Measurements from ENCODE around the gene WDCP. TPM values are rescaled to one million over a fixed set of nuclear protein-coding genes. Genes with fewer than 3 reads are reported as not detected.

WDCP gene, protein sequence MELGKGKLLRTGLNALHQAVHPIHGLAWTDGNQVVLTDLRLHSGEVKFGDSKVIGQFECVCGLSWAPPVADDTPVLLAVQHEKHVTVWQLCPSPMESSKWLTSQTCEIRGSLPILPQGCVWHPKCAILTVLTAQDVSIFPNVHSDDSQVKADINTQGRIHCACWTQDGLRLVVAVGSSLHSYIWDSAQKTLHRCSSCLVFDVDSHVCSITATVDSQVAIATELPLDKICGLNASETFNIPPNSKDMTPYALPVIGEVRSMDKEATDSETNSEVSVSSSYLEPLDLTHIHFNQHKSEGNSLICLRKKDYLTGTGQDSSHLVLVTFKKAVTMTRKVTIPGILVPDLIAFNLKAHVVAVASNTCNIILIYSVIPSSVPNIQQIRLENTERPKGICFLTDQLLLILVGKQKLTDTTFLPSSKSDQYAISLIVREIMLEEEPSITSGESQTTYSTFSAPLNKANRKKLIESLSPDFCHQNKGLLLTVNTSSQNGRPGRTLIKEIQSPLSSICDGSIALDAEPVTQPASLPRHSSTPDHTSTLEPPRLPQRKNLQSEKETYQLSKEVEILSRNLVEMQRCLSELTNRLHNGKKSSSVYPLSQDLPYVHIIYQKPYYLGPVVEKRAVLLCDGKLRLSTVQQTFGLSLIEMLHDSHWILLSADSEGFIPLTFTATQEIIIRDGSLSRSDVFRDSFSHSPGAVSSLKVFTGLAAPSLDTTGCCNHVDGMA
- total RNA-seq, result 10 to 100 TPM; 16.3 to 17.6 TPM

DNA sequence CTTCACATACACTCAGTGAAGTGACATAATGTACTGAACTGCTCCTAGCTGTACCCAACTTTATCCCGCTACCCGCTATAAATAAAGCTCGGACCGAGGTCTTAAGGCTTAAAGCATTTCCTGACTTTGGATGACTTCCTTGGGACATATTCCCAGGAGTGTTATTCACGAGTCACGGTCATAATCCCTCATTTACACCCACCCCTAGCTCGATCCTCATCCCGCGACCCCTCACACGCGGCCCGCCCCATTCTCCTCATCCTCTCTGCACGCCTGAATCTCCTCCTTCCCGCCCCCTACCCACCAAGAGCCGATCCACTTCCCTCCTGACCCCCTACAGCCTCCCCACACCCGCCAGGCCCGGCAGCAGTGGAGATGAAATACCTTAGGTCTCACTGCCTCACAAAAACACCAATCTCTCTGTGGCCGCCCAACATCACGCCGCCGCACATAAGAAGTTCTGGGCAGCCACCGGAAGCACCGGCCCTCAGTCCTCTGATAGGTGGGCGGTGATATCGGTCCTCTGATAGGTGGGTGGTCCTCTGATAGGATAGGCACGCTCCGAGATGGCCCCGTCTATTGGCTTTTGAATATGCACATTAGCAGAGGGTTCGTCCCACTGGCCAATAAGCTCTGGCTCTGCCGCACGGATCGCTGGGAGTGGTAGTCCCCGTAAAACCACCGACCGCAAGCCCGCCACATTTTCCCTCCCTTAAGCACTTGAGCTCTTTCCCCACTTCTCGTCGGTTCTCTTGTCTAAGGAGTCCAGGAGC, at the start of gene WDCP:
Gene WDCP (minus strand): TSS at position 462 of the 773 bp plus-strand sequence. CDS start 7,897 bp downstream, outside the sequence.

DNA sequence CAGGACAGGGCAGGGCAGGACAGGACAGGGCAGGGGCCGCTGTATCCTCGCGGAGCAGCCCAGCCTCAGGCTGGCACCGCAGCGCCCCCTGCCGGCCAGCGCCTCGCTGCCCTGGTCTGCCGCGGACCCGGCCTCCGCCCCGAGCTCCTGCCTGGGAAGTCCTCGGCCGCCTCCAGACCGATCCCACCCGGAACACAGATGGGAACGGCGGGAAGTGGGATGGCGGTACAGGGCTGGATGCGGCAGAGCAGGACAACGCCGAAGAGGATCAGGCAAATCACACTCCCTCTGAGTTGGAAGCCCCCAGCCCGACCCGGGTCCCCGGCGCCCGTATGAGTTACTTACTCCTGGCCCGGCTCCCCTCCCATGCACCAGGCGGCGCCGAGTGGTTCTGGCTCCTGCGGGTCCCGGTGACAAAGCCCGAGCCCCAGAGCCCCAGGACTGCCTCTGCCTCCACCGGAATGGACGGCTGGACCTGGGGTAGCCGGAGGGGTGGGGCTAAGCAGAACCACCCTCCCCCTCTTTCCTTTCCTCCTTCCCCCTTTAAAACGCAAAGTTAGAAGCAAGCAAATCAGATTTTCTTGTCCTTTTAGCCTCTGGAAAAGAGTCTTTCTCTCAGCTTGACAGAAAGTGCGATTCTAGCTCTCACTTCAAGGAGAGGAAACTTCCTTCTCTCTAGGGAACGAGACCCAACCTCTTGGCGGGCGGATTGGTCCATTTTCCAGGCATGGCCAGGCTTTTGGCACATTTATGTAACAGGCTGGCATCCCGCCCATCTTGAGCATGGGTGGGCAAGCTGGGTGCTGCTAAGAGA, 37.4 kb upstream of the WDCP start, which contains the start of gene TP53I3:
Gene TP53I3 (minus strand): TSS at position 449 of the 814 bp plus-strand sequence. CDS start 508 bp downstream, outside the sequence.

DNA sequence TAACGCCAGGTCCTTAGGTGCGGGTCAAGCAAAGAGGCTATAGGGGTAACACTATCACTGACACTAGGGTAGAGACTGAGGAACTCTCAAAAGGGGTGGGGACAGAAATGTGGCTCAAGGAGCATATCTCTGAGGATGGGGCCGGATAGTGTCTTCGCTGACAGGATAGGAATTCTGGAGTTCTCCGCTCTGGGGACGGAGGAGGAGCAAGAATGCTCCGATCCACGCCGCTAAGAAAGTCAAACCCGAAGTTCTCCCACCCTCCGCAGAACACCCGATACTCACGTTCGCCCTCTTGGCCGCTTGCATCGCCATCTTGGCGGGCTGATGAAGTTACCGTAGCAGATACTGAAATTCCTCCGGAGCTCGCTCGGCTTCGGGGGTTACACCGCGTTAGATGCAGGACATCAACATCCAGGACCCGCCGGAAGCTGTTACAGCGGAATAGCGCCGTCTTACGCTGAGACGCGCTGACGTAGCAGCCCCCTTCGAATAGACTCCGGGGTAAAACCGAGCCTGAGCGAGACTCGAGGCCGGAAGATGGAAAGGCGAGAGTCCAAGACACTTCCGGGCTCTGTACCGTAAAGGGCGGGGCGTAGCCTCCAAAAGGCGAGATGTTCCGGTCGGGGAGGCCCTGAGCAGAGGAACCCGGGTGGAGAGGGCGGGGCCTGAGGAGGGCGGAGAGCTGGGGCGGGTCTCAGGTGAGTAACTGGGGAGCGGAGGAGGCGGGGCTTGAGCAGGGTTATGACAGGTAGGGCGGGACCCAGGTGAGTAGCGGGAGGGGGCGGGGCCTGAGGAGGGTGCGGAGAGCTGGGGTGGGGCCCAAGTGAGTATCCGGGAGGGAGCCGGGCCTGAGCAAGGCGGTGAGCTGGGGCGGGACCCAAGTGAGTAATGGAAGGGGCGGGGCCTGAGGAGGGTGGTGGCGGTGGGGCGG, 29.0 kb upstream of the WDCP start, which contains the start of gene SF3B6:
Gene SF3B6 (minus strand): TSS at position 412 of the 934 bp plus-strand sequence. CDS start 97 bp downstream, at position 315.

DNA sequence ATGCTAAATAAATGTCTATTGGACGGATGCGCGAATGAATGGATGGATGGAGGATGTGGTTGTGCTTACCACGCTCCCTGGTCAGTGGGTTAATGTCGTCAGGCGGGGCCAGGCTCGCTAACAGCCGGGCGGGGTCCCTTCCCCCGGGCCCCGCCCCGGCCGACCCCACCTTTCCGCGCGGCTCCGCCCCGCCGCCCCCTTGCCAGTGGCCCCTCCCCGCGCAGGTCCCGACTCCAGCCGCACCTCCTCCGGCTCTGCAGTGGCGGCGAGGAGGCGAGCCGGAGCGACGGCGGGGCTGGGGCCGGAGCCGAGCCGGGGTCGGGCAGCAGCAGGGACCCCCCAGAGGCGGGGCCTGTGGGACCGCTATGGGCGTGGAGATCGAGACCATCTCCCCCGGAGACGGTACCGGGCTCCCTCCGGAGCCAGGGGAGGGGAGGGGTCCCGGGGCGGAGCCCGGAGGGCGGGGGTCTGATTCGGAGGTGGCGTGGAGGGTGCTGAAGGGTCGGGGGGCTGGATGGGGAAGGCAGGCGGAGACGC, 2.4 kb upstream of the WDCP start, which contains the start of gene FKBP1B:
Gene FKBP1B (plus strand): TSS at position 257 of the 537 bp plus-strand sequence. CDS start 109 bp downstream, at position 366.

DNA sequence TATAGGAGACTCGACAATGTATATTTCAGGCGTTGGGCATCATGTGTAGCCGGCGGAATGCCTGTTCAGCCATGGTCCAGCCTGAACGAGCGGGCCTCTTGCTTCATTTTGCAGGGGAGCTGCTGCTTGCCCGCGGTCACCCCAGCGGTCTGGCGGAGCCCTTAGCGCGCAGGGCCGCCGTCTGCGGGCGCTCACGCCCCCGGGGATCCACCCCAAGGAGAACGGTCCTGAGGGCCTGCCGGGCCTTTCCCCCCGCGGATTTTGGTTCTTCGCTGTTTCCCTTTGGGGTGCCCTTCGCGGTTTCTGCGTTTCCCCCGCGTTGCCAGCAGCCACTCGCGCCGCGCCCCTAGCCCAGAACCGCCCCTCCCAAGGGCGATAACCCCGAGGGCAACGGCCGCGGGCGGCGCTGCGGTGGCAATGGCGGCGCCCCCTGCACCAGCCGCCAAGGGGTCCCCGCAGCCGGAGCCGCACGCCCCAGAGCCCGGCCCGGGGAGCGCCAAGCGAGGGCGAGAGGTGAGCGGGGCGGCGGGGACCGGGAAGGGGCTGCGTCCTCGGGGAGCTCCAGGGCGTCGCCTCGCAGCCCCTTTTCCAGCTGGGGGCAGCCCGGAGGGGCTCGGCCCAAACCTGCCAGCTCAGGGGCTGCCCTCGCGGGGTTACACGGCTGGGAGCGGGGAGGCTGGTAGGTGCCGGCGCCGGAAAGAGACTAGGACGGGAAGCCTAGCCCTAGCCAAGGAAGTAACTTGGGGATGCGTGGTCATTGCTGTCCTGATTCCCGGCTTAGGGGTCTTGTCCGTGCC, 37.3 kb downstream of the WDCP start, which contains the start of gene MFSD2B:
Gene MFSD2B (plus strand): TSS at position 406 of the 797 bp plus-strand sequence. CDS start 12 bp downstream, at position 418.

Other genes with a start within 250 kb of the WDCP start
- 10 to 100 TPM; 24.4 to 26.0 TPM for gene ATAD2B, start 120.3 kb downstream of the WDCP start, total RNA-seq
- 10 to 100 TPM; 13.8 to 13.9 TPM for gene UBXN2A, start 106.9 kb downstream of the WDCP start, total RNA-seq
- not detected for gene MFSD2B, start 37.3 kb downstream of the WDCP start, total RNA-seq
- gene FKBP1B, start 2.4 kb upstream of the WDCP start, total RNA-seq, result under 1 TPM; 0.43 to 0.58 TPM
- 10 to 100 TPM; 73.0 to 76.0 TPM for gene SF3B6, start 28.9 kb upstream of the WDCP start, total RNA-seq
- gene TP53I3, start 37.4 kb upstream of the WDCP start, total RNA-seq, result 1 to 10 TPM; 1.3 to 3.1 TPM
- not detected for gene PFN4, start 75.9 kb upstream of the WDCP start, total RNA-seq
- gene FAM228B, start 76.1 kb upstream of the WDCP start, total RNA-seq, result 10 to 100 TPM in 1 of 2 experiments, 1 to 10 TPM in 1; 8.8 to 10.1 TPM
- under 1 TPM in 1 of 2 experiments, not detected in 1; 0.14 TPM for gene FAM228A, start 127.7 kb upstream of the WDCP start, total RNA-seq

Data from activated naive CD4-positive, alpha-beta T cell treated with anti-CD3 and anti-CD28 coated beads, Interleukin-2, amount 10 ng/mL, durations not matched to agents 5 hours and 36 hours (primary cell).